WERI-Rb-1 (cell line): ENCODE data around the gene RAB13.
A peak's percentile ranks its signal among the peaks of the same experiment; 100 is the strongest.
"Not testable (repeated sequence)": the region's sequence is repeated elsewhere in the genome, so short reads cannot be mapped to it uniquely, and the experiment has no call there.

Experiments used
- DNase-seq: peaks from one replicate; pipeline ENCODE4 v3.0.0-alpha.2; 2020
- H3K27ac ChIP-seq: fragments of 250-450 bp; sonication (Bioruptor Pico); 2 replicates; pipeline ENCODE4 v1.5.1; 2020; ENCODE audit warnings: mild to moderate bottlenecking, moderate library complexity
- H3K27me3 ChIP-seq: fragments of 250-450 bp; sonication (Bioruptor Pico); 2 replicates; pipeline ENCODE4 v1.5.1; 2021; ENCODE audit warnings: mild to moderate bottlenecking, low read depth, moderate library complexity; ENCODE audit not compliant: insufficient read depth, severe bottlenecking
- H3K36me3 ChIP-seq: fragments of 250-450 bp; sonication (Bioruptor Pico); 2 replicates; pipeline ENCODE4 v1.5.1; 2020; ENCODE audit warnings: mild to moderate bottlenecking, moderate library complexity
- H3K4me3 ChIP-seq: 2 replicates; pipeline ENCODE4 v1.5.1; 2011; ENCODE audit warnings: low read depth, mild to moderate bottlenecking, control low read depth, low read length
- H3K9me3 ChIP-seq: fragments of 250-450 bp; sonication (Bioruptor Pico); 2 replicates; pipeline ENCODE4 v1.5.1; 2021; ENCODE audit warnings: mild to moderate bottlenecking, moderate library complexity; ENCODE audit not compliant: severe bottlenecking
- TF ChIP-seq, protein P1 (sequence below): IDR thresholded peaks from 2 replicates; pipeline ENCODE4 v1.5.1; 2011; ENCODE audit warnings: low read depth, mild to moderate bottlenecking, control low read depth, inconsistent platforms, low read length

RAB13 gene

DNA sequence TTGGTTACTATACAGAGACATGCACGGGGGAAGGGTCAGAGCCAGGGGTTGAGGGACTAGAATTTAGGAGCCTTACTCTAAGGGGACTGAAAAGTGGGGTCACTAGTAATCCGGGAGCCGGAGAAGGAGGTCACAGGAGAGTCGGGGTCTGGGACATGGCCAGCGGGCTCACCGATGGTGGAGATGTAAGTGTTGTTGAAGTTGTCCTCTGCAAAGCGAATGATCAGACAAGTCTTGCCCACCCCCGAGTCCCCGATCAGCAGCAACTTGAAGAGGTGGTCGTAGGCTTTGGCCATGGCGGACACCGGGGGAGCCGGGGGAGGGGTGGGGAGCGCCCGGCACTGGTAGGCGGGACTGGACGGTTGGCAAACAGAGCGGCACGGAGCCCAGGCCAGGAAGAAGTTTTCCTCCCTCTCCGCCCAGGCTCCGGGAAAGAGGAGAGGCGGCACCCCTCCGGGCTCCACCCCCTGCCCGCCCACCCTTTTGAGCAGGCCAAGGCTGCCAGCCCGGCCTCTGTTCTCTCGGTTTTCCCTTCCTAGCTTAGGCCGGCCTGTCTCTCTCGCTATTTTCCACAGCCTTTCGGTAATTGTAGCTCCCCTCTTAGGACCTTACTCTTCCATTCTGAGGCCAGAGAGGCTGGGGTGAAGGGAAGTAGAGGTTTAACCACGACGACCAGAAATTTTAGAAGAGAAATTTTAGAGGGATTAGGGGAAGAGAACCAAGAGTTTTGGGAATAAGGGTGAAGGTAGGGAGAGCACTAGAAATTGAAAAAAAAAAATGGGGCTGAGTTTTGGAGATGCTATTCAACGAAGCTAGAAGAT is at the start of gene RAB13:
Gene RAB13, minus strand, starts transcription at position 399 of the 821 bp plus-strand sequence. Its CDS starts 103 bp downstream, at position 296.
- TF ChIP-seq, protein P1, sequence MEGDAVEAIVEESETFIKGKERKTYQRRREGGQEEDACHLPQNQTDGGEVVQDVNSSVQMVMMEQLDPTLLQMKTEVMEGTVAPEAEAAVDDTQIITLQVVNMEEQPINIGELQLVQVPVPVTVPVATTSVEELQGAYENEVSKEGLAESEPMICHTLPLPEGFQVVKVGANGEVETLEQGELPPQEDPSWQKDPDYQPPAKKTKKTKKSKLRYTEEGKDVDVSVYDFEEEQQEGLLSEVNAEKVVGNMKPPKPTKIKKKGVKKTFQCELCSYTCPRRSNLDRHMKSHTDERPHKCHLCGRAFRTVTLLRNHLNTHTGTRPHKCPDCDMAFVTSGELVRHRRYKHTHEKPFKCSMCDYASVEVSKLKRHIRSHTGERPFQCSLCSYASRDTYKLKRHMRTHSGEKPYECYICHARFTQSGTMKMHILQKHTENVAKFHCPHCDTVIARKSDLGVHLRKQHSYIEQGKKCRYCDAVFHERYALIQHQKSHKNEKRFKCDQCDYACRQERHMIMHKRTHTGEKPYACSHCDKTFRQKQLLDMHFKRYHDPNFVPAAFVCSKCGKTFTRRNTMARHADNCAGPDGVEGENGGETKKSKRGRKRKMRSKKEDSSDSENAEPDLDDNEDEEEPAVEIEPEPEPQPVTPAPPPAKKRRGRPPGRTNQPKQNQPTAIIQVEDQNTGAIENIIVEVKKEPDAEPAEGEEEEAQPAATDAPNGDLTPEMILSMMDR, result no peak
- peak; percentile 60 for DNase-seq

GRCh38 chr1:154033697-154034096 is 47.6 kb upstream of the RAB13 start:
- H3K4me3 ChIP-seq, DNase-seq, H3K36me3 ChIP-seq, H3K27me3 ChIP-seq, H3K27ac ChIP-seq: not testable (repeated sequence)
- peaks cover 13% of the 10 kb centered on the region for H3K9me3 ChIP-seq

More for the DNA sequence above, at the start of gene RAB13:
- Histone ChIP-seq H3K27me3 (no peaks in the 10 kb centered on the region), H3K36me3 (peaks cover 9% of the 10 kb centered on the region), H3K4me3 (no peak within 1 kb of the TSS), H3K9me3 (peaks cover 5% of the 10 kb centered on the region), H3K27ac (peak within 1 kb of the TSS; percentile 33)

DNA sequence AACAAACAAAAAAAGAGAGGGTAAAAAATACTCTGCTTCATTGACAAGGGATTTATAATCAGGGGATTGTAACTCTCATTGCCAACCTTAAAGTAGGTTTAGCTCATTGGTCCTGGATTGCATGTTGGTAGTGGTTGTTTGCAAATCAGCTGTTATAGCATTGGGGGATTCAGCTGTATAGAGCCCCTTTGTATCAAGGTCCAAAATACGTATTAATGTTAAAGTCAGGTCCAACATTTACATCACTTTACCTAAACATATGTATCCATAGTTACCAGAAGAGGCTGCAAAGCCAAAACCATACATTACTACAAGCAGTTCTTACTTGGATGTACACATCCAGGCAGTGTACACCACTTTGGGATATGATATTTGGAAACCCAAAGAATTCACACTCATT is 33.8 kb upstream of the RAB13 start:
- H3K9me3 ChIP-seq, result no peaks in the 10 kb centered on the region
- TF ChIP-seq, protein P1, result no peak
- DNase-seq, result no peak
- no peak overlapping the region for H3K4me3 ChIP-seq
- no peaks in the 10 kb centered on the region for H3K36me3 ChIP-seq
- H3K27me3 ChIP-seq, result no peaks in the 10 kb centered on the region
- H3K27ac ChIP-seq, result no peak overlapping the region

DNA sequence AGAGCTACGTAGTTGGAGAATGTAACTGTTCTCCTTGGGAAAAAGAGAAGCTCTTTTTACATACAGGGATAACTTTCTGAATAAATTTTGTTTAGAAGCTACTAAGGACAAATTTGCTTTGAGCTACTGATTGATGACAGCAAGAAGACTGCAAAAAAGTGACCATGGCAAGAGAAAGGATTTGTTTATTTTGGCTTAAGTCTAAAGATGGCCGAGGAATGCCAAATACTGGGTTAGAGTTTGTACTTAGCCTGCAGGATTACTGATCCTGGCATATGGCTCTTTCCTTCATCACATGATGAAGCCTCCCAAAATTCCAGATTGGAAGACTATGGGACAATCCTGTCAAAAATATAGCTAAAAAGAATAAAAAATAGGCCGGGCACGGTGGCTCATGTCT is 33.1 kb upstream of the RAB13 start:
- TF ChIP-seq, protein P1, result no peak
- Histone ChIP-seq H3K36me3 (no peaks in the 10 kb centered on the region), H3K27ac (no peak overlapping the region), H3K9me3 (no peaks in the 10 kb centered on the region), H3K27me3 (no peaks in the 10 kb centered on the region), H3K4me3 (no peak overlapping the region)
- no peak for DNase-seq

DNA sequence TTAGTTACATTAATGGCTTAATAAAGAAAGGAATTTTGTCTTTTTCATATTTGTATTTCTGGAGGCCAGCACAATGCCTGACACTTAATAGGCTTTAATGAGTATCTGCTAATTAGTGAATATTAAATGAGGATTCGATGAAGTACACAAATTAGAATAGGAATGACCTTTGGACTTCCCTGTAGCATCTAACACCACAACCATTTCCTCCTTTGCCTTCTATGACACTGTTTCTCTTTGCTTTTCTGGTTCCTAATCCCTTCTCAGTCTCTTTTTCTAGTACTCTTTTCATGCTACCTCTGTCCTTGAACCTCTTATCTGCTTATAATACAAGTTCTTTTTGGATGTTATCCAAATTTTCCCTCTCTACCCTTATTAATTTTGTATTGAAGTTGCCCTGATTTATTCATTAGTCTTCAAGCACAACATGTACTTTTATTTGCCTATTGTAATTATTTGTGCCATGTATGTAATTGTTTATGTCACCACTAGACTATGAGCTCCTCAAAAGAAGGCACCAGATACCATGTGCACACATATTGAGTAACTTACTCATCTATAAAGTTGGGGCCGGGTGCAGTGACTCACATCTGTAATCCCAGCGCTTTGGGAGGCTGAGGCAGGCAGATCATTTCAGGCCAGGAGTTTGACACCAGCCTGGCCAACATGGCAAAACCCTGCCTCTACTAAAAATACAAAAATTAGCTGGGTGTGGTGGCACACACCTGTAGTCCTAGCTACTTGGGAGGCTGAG is 28.2 kb upstream of the RAB13 start:
- Histone ChIP-seq H3K4me3 (no peak overlapping the region), H3K27ac (no peak overlapping the region), H3K27me3 (no peaks in the 10 kb centered on the region), H3K9me3 (no peaks in the 10 kb centered on the region), H3K36me3 (no peaks in the 10 kb centered on the region)
- no peak for DNase-seq
- TF ChIP-seq, protein P1, result no peak

GRCh38 chr1:154012543-154012942 is 26.4 kb upstream of the RAB13 start:
- not testable (repeated sequence) for H3K9me3 ChIP-seq, DNase-seq, H3K36me3 ChIP-seq, H3K4me3 ChIP-seq, H3K27me3 ChIP-seq, H3K27ac ChIP-seq
